ENCODE data around the gene POGZ. TPM values are rescaled to one million over a fixed set of nuclear protein-coding genes. Genes with fewer than 3 reads are reported as not detected.
A peak's percentile ranks its signal among the peaks of the same experiment; 100 is the strongest.

The POGZ gene, protein sequence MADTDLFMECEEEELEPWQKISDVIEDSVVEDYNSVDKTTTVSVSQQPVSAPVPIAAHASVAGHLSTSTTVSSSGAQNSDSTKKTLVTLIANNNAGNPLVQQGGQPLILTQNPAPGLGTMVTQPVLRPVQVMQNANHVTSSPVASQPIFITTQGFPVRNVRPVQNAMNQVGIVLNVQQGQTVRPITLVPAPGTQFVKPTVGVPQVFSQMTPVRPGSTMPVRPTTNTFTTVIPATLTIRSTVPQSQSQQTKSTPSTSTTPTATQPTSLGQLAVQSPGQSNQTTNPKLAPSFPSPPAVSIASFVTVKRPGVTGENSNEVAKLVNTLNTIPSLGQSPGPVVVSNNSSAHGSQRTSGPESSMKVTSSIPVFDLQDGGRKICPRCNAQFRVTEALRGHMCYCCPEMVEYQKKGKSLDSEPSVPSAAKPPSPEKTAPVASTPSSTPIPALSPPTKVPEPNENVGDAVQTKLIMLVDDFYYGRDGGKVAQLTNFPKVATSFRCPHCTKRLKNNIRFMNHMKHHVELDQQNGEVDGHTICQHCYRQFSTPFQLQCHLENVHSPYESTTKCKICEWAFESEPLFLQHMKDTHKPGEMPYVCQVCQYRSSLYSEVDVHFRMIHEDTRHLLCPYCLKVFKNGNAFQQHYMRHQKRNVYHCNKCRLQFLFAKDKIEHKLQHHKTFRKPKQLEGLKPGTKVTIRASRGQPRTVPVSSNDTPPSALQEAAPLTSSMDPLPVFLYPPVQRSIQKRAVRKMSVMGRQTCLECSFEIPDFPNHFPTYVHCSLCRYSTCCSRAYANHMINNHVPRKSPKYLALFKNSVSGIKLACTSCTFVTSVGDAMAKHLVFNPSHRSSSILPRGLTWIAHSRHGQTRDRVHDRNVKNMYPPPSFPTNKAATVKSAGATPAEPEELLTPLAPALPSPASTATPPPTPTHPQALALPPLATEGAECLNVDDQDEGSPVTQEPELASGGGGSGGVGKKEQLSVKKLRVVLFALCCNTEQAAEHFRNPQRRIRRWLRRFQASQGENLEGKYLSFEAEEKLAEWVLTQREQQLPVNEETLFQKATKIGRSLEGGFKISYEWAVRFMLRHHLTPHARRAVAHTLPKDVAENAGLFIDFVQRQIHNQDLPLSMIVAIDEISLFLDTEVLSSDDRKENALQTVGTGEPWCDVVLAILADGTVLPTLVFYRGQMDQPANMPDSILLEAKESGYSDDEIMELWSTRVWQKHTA (N-terminal part only)
- total RNA-seq = 24.9 and 29.2 TPM in 2 replicates

GRCh38 chr1:151459331-151460046 is at the start of gene POGZ:
Gene POGZ (minus strand): TSS chr1:151459494. CDS start chr1:151442204, 17,290 bp downstream.

GRCh38 chr1:151399324-151400171 is 59.7 kb downstream of the POGZ start, which contains the start of gene PSMB4:
Gene PSMB4 (plus strand): TSS chr1:151399573. CDS start chr1:151399588, 15 bp downstream.

GRCh38 chr1:151372058-151372934 is 87.0 kb downstream of the POGZ start, which contains the start of gene SELENBP1:
Gene SELENBP1 (minus strand): TSS chr1:151372705. CDS start chr1:151372641, 64 bp downstream.

Small RNA genes within 50 kb of the gene (small RNA-seq; reads per million reads assigned to genes)
- gene RNY4P25 (ENCODE audit: low replicate concordance) = 1.5 reads per million, percentile 59 among the genes with 10 or more reads in this experiment

Other genes with a start within 250 kb of the POGZ start
- 156 and 173 TPM in 2 replicates for gene PSMD4, start 204.8 kb downstream of the POGZ start, total RNA-seq
- 16.8 and 16.9 TPM in 2 replicates for gene ZNF687, start 177.2 kb downstream of the POGZ start, total RNA-seq
- 38.5 and 92.6 TPM in 2 replicates for gene PI4KB, start 132.1 kb downstream of the POGZ start, total RNA-seq
- gene RFX5, start 112.2 kb downstream of the POGZ start, total RNA-seq = 14.2 and 34.2 TPM in 2 replicates
- gene SELENBP1, start 86.8 kb downstream of the POGZ start, total RNA-seq = 8.7 and 30.9 TPM in 2 replicates
- 356 and 363 TPM in 2 replicates for gene PSMB4, start 59.9 kb downstream of the POGZ start, total RNA-seq
- 0.72 TPM in 1 of 2 replicates, not detected in the other for gene CGN, start 51.9 kb upstream of the POGZ start, total RNA-seq
- 14.7 and 21.7 TPM in 2 replicates for gene TUFT1, start 80.8 kb upstream of the POGZ start, total RNA-seq
- gene SNX27, start 152.6 kb upstream of the POGZ start, total RNA-seq = 29.3 and 29.6 TPM in 2 replicates

Data from placental pericyte (primary cell).